Neural cell (in vitro differentiated cells): ENCODE results near the gene ILDR2. TPM values are rescaled to one million over a fixed set of nuclear protein-coding genes. Genes with fewer than 3 reads are reported as not detected.

Experiments
- H2AFZ ChIP-seq: fragments of 200-600, 300-800 bp; sonication (generic), shearing (Covaris generic); 2 replicates; pipeline ENCODE4 v1.6.0; 2014; ENCODE audit warnings: low read depth, mild to moderate bottlenecking, antibody characterized with exemption, low read length, moderate library complexity
- H3F3A ChIP-seq: fragments of 200-600 bp; shearing (Covaris generic); 2 replicates; pipeline ENCODE4 v1.6.1; 2016; ENCODE audit warnings: mild to moderate bottlenecking, moderate library complexity, mixed read lengths, antibody characterized with exemption, low read length; ENCODE audit not compliant: insufficient read depth, poor library complexity, severe bottlenecking
- H3K27ac ChIP-seq: fragments of 200-600, 300-800 bp; sonication (generic), shearing (Covaris generic); 2 replicates; pipeline ENCODE4 v1.5.1; 2014; ENCODE audit warnings: mild to moderate bottlenecking, low read length, moderate library complexity
- H3K27me3 ChIP-seq: fragments of 300-800, 200-600 bp; sonication (generic), shearing (Covaris generic); 2 replicates; pipeline ENCODE4 v1.6.0; 2014; ENCODE audit warnings: mild to moderate bottlenecking, low read depth, low read length, moderate library complexity; ENCODE audit not compliant: insufficient read depth
- H3K36me3 ChIP-seq: fragments of 300-800, 200-600 bp; sonication (generic), shearing (Covaris generic); 2 replicates; pipeline ENCODE4 v1.5.1; 2014; ENCODE audit warnings: mild to moderate bottlenecking, antibody characterized with exemption, low read length, moderate library complexity; ENCODE audit not compliant: insufficient read depth
- H3K4me2 ChIP-seq: fragments of 300-800, 200-600 bp; sonication (generic), shearing (Covaris generic); 2 replicates; pipeline ENCODE4 v1.6.0; 2014; ENCODE audit warnings: mild to moderate bottlenecking, low read length
- H3K4me3 ChIP-seq: fragments of 300-800, 200-600 bp; sonication (generic), shearing (Covaris generic); 2 replicates; pipeline ENCODE4 v1.5.1; 2014; ENCODE audit warnings: mild to moderate bottlenecking, low read length, moderate library complexity
- H3K79me2 ChIP-seq: fragments of 200-600 bp; shearing (Covaris generic); replicated peaks from 2 replicates; pipeline ENCODE4 v1.6.0; 2014; ENCODE audit warnings: mild to moderate bottlenecking, low read length, moderate library complexity; ENCODE audit not compliant: insufficient read depth
- H3K9ac ChIP-seq: fragments of 300-800, 200-600 bp; sonication (generic), shearing (Covaris generic); 2 replicates; pipeline ENCODE4 v1.6.1; 2016; ENCODE audit warnings: mild to moderate bottlenecking, low read length, mixed read lengths
- H3K9me2 ChIP-seq: fragments of 200-600 bp; shearing (Covaris generic); 2 replicates; pipeline ENCODE4 v1.6.1; 2016; ENCODE audit warnings: mild to moderate bottlenecking, low read length, mixed read lengths; ENCODE audit not compliant: insufficient read depth
- H3K9me3 ChIP-seq: fragments of 200-600, 300-800 bp; sonication (generic), shearing (Covaris generic); 2 replicates; pipeline ENCODE4 v1.6.1; 2016; ENCODE audit warnings: mild to moderate bottlenecking, mixed run types, low read length, moderate library complexity, mixed read lengths
- H4K20me1 ChIP-seq: fragments of 200-600 bp; shearing (Covaris generic); 2 replicates; pipeline ENCODE4 v1.6.1; 2016; ENCODE audit warnings: mild to moderate bottlenecking, mixed run types; ENCODE audit not compliant: insufficient read depth
- EP300 ChIP-seq: fragments of 450-650 bp; conservative IDR thresholded peaks from 2 replicates; pipeline ENCODE4 v1.6.1; 2014; ENCODE audit warnings: antibody characterized with exemption, mild to moderate bottlenecking, moderate library complexity; ENCODE audit not compliant: poor library complexity, severe bottlenecking
- EZH2 ChIP-seq: fragments of 200-600, 300-800 bp; shearing (Covaris generic), sonication (generic); IDR thresholded peaks from 2 replicates; pipeline ENCODE4 v1.6.1; 2014; ENCODE audit warnings: antibody characterized with exemption, low read length, borderline replicate concordance, mild to moderate bottlenecking; ENCODE audit not compliant: insufficient read depth, poor library complexity, severe bottlenecking
- MXI1 ChIP-seq: fragments of 450-650 bp; conservative IDR thresholded peaks from 2 replicates; pipeline ENCODE4 v1.6.1; 2014; ENCODE audit warnings: antibody characterized with exemption, mild to moderate bottlenecking; ENCODE audit not compliant: poor library complexity, severe bottlenecking
- POLR2AphosphoS5 ChIP-seq: IDR thresholded peaks from 2 replicates; pipeline ENCODE4 v1.6.1; 2012
- RAD21 ChIP-seq: fragments of 450-650 bp; conservative IDR thresholded peaks from 2 replicates; pipeline ENCODE4 v1.6.1; 2014; ENCODE audit warnings: antibody characterized with exemption, mild to moderate bottlenecking, moderate library complexity
- SMC3 ChIP-seq: fragments of 450-650 bp; conservative IDR thresholded peaks from 2 replicates; pipeline ENCODE4 v1.6.1; 2014; ENCODE audit warnings: antibody characterized with exemption, mild to moderate bottlenecking, moderate library complexity; ENCODE audit not compliant: poor library complexity
- TAF1 ChIP-seq: IDR thresholded peaks from 2 replicates; pipeline ENCODE4 v1.6.1; 2012; ENCODE audit warnings: low read depth
- polyA plus RNA-seq: library from polyadenylated mRNA; depleted of rRNA; stranded (reverse); fragments of >200 nt; gene quantifications from 2 replicates; pipeline ENCODE4 v1.2.3, GENCODE V29; 2014
- TF ChIP-seq, protein P1 (sequence below): IDR thresholded peaks from 2 replicates; pipeline ENCODE4 v1.6.1; 2012; ENCODE audit warnings: borderline replicate concordance
- TF ChIP-seq, protein P2 (sequence below): fragments of 450-650 bp; IDR thresholded peaks from 2 replicates; pipeline ENCODE4 v1.5.1; 2014; ENCODE audit warnings: antibody characterized with exemption, mild to moderate bottlenecking, moderate library complexity; ENCODE audit not compliant: poor library complexity, severe bottlenecking

ILDR2 gene
- polyA plus RNA-seq, 1 donor from 2014 or later, result 6.8 TPM

DNA sequence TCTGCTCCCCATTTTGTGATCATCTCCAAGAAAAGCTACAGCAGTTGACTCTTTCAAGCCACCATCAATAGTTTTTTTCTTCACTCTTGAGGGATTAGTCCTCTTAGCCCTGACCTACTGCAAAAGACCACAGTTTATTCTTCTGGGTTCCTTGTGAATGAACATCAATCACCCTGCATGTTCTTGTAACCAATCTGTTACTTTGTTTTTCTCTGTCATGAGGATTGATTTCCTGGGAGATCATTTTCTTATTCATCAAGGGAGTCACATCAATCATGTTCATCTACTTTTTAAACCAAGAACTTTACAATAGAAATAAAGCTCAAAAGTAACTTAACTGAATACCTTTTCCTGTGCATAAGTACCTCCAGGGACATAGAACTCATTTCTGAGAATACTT, 21.8 kb downstream of the ILDR2 start:
- H3K79me2 ChIP-seq, result no peaks in the 10 kb centered on the region
- no peaks in the 10 kb centered on the region for H3K9me2 ChIP-seq
- H3K27me3 ChIP-seq, result no peaks in the 10 kb centered on the region
- H3F3A ChIP-seq, result no peaks in the 10 kb centered on the region
- H3K27ac ChIP-seq, result no peak overlapping the region
- no peaks in the 10 kb centered on the region for H3K9me3 ChIP-seq
- H2AFZ ChIP-seq, result no peak overlapping the region
- no peak overlapping the region for H3K9ac ChIP-seq
- no peak overlapping the region for H3K4me2 ChIP-seq
- H4K20me1 ChIP-seq, result no peaks in the 10 kb centered on the region
- TF ChIP-seq, protein P1, sequence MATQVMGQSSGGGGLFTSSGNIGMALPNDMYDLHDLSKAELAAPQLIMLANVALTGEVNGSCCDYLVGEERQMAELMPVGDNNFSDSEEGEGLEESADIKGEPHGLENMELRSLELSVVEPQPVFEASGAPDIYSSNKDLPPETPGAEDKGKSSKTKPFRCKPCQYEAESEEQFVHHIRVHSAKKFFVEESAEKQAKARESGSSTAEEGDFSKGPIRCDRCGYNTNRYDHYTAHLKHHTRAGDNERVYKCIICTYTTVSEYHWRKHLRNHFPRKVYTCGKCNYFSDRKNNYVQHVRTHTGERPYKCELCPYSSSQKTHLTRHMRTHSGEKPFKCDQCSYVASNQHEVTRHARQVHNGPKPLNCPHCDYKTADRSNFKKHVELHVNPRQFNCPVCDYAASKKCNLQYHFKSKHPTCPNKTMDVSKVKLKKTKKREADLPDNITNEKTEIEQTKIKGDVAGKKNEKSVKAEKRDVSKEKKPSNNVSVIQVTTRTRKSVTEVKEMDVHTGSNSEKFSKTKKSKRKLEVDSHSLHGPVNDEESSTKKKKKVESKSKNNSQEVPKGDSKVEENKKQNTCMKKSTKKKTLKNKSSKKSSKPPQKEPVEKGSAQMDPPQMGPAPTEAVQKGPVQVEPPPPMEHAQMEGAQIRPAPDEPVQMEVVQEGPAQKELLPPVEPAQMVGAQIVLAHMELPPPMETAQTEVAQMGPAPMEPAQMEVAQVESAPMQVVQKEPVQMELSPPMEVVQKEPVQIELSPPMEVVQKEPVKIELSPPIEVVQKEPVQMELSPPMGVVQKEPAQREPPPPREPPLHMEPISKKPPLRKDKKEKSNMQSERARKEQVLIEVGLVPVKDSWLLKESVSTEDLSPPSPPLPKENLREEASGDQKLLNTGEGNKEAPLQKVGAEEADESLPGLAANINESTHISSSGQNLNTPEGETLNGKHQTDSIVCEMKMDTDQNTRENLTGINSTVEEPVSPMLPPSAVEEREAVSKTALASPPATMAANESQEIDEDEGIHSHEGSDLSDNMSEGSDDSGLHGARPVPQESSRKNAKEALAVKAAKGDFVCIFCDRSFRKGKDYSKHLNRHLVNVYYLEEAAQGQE, result no peak
- TF ChIP-seq EP300, result no peak
- TF ChIP-seq RAD21, result no peak
- TF ChIP-seq, protein P2, sequence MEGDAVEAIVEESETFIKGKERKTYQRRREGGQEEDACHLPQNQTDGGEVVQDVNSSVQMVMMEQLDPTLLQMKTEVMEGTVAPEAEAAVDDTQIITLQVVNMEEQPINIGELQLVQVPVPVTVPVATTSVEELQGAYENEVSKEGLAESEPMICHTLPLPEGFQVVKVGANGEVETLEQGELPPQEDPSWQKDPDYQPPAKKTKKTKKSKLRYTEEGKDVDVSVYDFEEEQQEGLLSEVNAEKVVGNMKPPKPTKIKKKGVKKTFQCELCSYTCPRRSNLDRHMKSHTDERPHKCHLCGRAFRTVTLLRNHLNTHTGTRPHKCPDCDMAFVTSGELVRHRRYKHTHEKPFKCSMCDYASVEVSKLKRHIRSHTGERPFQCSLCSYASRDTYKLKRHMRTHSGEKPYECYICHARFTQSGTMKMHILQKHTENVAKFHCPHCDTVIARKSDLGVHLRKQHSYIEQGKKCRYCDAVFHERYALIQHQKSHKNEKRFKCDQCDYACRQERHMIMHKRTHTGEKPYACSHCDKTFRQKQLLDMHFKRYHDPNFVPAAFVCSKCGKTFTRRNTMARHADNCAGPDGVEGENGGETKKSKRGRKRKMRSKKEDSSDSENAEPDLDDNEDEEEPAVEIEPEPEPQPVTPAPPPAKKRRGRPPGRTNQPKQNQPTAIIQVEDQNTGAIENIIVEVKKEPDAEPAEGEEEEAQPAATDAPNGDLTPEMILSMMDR, result no peak
- TF ChIP-seq MXI1, result no peak
- TF ChIP-seq POLR2AphosphoS5, result no peak
- no peak overlapping the region for H3K4me3 ChIP-seq
- no peaks in the 10 kb centered on the region for H3K36me3 ChIP-seq

DNA sequence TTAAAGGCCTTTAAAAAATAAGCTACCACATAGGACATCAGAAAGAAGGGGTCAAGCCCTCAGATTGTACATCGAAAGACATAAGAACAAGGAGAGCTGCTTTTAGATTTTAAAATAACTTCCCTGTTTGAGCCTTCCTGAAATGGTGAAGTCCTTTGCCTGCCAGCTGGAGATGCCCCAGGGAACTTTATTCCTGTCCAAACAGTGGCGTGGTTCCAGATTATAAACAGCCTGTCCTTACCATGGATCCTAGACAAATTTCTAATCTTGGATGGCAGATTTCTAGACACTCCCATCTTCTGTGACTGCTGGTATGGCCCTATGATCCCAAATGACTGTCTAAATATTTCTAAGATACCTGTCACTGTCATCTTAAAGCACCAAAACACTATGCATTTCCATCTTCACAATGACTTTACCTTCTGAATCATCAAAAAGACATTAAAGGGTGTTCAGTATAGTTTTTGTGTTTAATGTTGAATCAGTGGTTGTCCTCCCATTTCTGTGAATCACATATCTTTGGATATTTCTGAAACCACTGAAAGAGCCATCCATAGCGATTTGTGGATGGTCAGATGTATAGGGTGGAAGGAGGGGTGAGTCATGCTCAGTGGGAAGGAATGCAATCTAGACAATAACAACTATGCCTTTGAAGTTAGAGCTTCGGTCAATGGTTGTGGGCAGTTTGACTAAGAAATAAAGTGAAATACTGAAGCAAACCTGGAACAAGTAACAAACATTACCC, 23.2 kb downstream of the ILDR2 start:
- Histone ChIP-seq H3K9me2 (no peaks in the 10 kb centered on the region), H2AFZ (no peak overlapping the region), H3K79me2 (no peaks in the 10 kb centered on the region), H3K27me3 (no peaks in the 10 kb centered on the region), H3K4me2 (no peak overlapping the region), H3K36me3 (no peaks in the 10 kb centered on the region), H3K9me3 (no peaks in the 10 kb centered on the region), H3K27ac (no peak overlapping the region), H3F3A (no peaks in the 10 kb centered on the region), H3K4me3 (no peak overlapping the region), H3K9ac (no peak overlapping the region), H4K20me1 (no peaks in the 10 kb centered on the region)
- TF ChIP-seq POLR2AphosphoS5 (no peak), MXI1 (no peak), TAF1 (no peak)

DNA sequence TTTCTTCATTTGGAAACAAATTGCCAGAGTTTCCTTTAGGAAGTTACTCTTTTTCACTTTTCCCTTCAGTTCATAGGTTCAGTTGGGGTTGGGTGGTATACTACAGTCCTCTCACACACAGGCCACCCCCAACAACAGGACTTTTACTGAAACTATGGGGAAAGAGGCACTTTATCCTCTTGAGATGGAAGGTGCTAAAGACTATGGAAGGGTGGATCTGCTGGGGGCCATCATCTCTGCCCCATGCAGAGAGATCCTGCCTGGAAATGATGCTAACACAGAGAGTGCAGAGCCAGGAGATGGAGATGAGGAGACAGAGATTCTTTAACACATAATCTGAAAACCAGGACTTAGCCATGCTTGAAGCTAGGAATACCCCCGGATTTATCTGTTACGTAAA, 24.3 kb downstream of the ILDR2 start:
- Histone ChIP-seq H3K4me2 (no peak overlapping the region), H3K4me3 (no peak overlapping the region), H3F3A (no peaks in the 10 kb centered on the region), H4K20me1 (no peaks in the 10 kb centered on the region), H3K9me3 (no peaks in the 10 kb centered on the region), H3K27me3 (no peaks in the 10 kb centered on the region), H2AFZ (no peak overlapping the region), H3K9ac (no peak overlapping the region), H3K36me3 (no peaks in the 10 kb centered on the region), H3K79me2 (no peaks in the 10 kb centered on the region), H3K9me2 (no peaks in the 10 kb centered on the region), H3K27ac (no peak overlapping the region)
- no peak for TF ChIP-seq RAD21
- TF ChIP-seq, protein P2, result no peak
- no peak for TF ChIP-seq MXI1
- TF ChIP-seq, protein P1, result no peak
- TF ChIP-seq POLR2AphosphoS5, result no peak
- TF ChIP-seq EZH2, result no peak
- TF ChIP-seq EP300, result no peak
- TF ChIP-seq TAF1, result no peak
- no peak for TF ChIP-seq SMC3
